ENCODE results near the gene TAS1R2. TPM values are rescaled to one million over a fixed set of nuclear protein-coding genes. Genes with fewer than 3 reads are reported as not detected.
A peak's percentile ranks its signal among the peaks of the same experiment; 100 is the strongest.

The TAS1R2 gene
- polyA plus RNA-seq (2012; ENCODE audit: insufficient read depth, insufficient read length, low read depth) = not detected

- TF ChIP-seq CTCF (IDR thresholded peaks at IDR 0.05; ENCODE audit: low read depth, low read length) = no peak
- Histone ChIP-seq H3K4me1 (no peaks in the 10 kb centered on the region), H3K9me3 (no peaks in the 10 kb centered on the region), H3K27me3 (no peaks in the 10 kb centered on the region), H3K4me3 (ENCODE audit: low read depth, low read length) (no peak within 1 kb of the TSS), H3K36me3 (no peaks in the 10 kb centered on the region)
- DNase-seq = no peak
Measured at GRCh38 chr1:18859560-18859959, at the start of gene TAS1R2. Gene TAS1R2, minus strand, starts transcription at chr1:18859660. Its CDS starts 0 bp downstream, at chr1:18859660.

- no peak for TF ChIP-seq CTCF (IDR thresholded peaks at IDR 0.05; ENCODE audit: low read depth, low read length)
- Histone ChIP-seq H3K36me3 (no peaks in the 10 kb centered on the region), H3K27me3 (no peaks in the 10 kb centered on the region), H3K9me3 (no peaks in the 10 kb centered on the region), H3K4me3 (ENCODE audit: low read depth, low read length) (no peak overlapping the region), H3K4me1 (no peaks in the 10 kb centered on the region)
- no peak for DNase-seq
Measured at GRCh38 chr1:18907917-18908845, 48.7 kb upstream of the TAS1R2 start.

- Histone ChIP-seq H3K4me3 (ENCODE audit: low read depth, low read length) (no peak overlapping the region), H3K36me3 (no peaks in the 10 kb centered on the region), H3K9me3 (no peaks in the 10 kb centered on the region), H3K27me3 (no peaks in the 10 kb centered on the region), H3K4me1 (no peaks in the 10 kb centered on the region)
- peak; percentile 45 for DNase-seq
- peak; percentile 66 for TF ChIP-seq CTCF (IDR thresholded peaks at IDR 0.05; ENCODE audit: low read depth, low read length)
Measured at GRCh38 chr1:18907021-18907916, 47.8 kb upstream of the TAS1R2 start.

- peak overlapping the region; percentile 75 for H3K4me3 ChIP-seq (ENCODE audit: low read depth, low read length)
- H3K9me3 ChIP-seq = no peaks in the 10 kb centered on the region
- H3K27me3 ChIP-seq = no peaks in the 10 kb centered on the region
- no peak for TF ChIP-seq CTCF (IDR thresholded peaks at IDR 0.05; ENCODE audit: low read depth, low read length)
- no peaks in the 10 kb centered on the region for H3K36me3 ChIP-seq
- no peak for DNase-seq
- H3K4me1 ChIP-seq = no peaks in the 10 kb centered on the region
Measured at GRCh38 chr1:18903291-18903756, 43.9 kb upstream of the TAS1R2 start.

GRCh38 chr1:18902523-18903290 lies 43.2 kb upstream of the TAS1R2 start, which contains the start of gene ALDH4A1:
Gene ALDH4A1, minus strand, starts transcription at chr1:18902555. Its CDS starts 32 bp downstream, at chr1:18902523.
- Histone ChIP-seq H3K27me3 (no peaks in the 10 kb centered on the region), H3K9me3 (no peaks in the 10 kb centered on the region), H3K4me1 (no peaks in the 10 kb centered on the region), H3K4me3 (ENCODE audit: low read depth, low read length) (peak within 1 kb of the TSS; percentile 75), H3K36me3 (no peaks in the 10 kb centered on the region)
- DNase-seq = peak; percentile 92
- TF ChIP-seq CTCF (IDR thresholded peaks at IDR 0.05; ENCODE audit: low read depth, low read length) = no peak

Data from BE2C (cell line).